GM12878 (cell line): ENCODE results near the gene DHRS12. TPM values are rescaled to one million over a fixed set of nuclear protein-coding genes. Genes with fewer than 3 reads are reported as not detected.

Experiments
- ATAC-seq: fragments of 200-7000 bp; cut with Tn5 transposase; 3 replicates; pipeline ENCODE4 v1.9.1; 2020; ENCODE audit warnings: mild to moderate bottlenecking, moderate library complexity
- Bru-seq: library from RNA; stranded (reverse); fragments of 400-500 nt; gene quantifications from one replicate; lab custom pipeline; 2021; lab: Mats Ljungman, UMichigan
- BruChase-seq, 2 experiments: library from RNA; stranded (reverse); fragments of 400-500 nt; gene quantifications; one replicate each; lab custom pipeline; 2021; lab: Mats Ljungman, UMichigan
- BruUV-seq: library from RNA; stranded (reverse); fragments of 400-500 nt; replicated peaks from 2 replicates; lab custom pipeline; 2021; lab: Mats Ljungman, UMichigan
- CTCF ChIA-PET: fragments of 300-600 bp; sonication (Branson Sonifier 250); formaldehyde crosslinking; extraction: SDS; loops from one replicate; lab custom pipeline; 2021; ENCODE audit warnings: inconsistent platforms; lab: Yijun Ruan, JAX
- POLR2A ChIA-PET: fragments of 350-600 bp; formaldehyde crosslinking; extraction: SDS; loops from one replicate; lab custom pipeline; 2021; ENCODE audit warnings: inconsistent platforms; lab: Charles Lee
- RAD21 ChIA-PET: fragments of 300-600 bp; sonication (Branson Sonifier 250); formaldehyde crosslinking; loops from one replicate; lab custom pipeline; 2023; ENCODE audit warnings: antibody characterized with exemption; ENCODE audit not compliant: unreplicated experiment; lab: Charles Lee
- SMC1A ChIA-PET: fragments of 300-600 bp; sonication (Branson Sonifier 250); formaldehyde crosslinking; loops from one replicate; lab custom pipeline; 2023; ENCODE audit not compliant: unreplicated experiment, uncharacterized antibody; lab: Charles Lee
- DNase-seq: peaks from one replicate; pipeline ENCODE4 v3.0.0-alpha.2; 2011; ENCODE audit warnings: low read depth, low spot score
- FAIRE-seq: peaks from 3 replicates; lab custom pipeline; 2011; peaks lifted over from hg19 to GRCh38; lab: Jason Lieb, UNC
- H2AFZ ChIP-seq: 2 replicates; pipeline ENCODE4 v1.6.0; 2011; ENCODE audit warnings: low read depth, low read length, control low read depth; ENCODE audit not compliant: control insufficient read depth
- H3K27ac ChIP-seq: 2 replicates; pipeline ENCODE4 v1.5.1; 2011; ENCODE audit warnings: control low read depth; ENCODE audit not compliant: control insufficient read depth, insufficient read depth
- H3K27me3 ChIP-seq, 2 experiments: replicated peaks in 1 of 2; 2 replicates each; pipeline versions ENCODE4 v1.6.0 to v1.6.1; 2011; ENCODE audit warnings: low read length in 1 of 2; ENCODE audit not compliant: control insufficient read depth in 2 of 2, insufficient read depth in 2 of 2
- H3K36me3 ChIP-seq, 2 experiments: 2 replicates each; pipeline ENCODE4 v1.5.1; 2011; ENCODE audit warnings: low read length in 1 of 2; ENCODE audit not compliant: control insufficient read depth in 2 of 2, insufficient read depth in 2 of 2
- H3K4me1 ChIP-seq: 2 replicates; pipeline ENCODE4 v1.6.1; 2011; ENCODE audit warnings: mild to moderate bottlenecking, low read length, moderate library complexity, mixed read lengths; ENCODE audit not compliant: control insufficient read depth, insufficient read depth
- H3K4me2 ChIP-seq: 2 replicates; pipeline ENCODE4 v1.6.0; 2011; ENCODE audit warnings: control low read depth; ENCODE audit not compliant: control insufficient read depth, insufficient read depth
- H3K4me3 ChIP-seq: fragments of 200-600 bp; sonication (generic); 2 replicates; pipeline ENCODE4 v1.5.1; 2016
- H3K79me2 ChIP-seq: 2 replicates; pipeline ENCODE4 v1.6.0; 2011; ENCODE audit warnings: low read length; ENCODE audit not compliant: control insufficient read depth, insufficient read depth
- H3K9ac ChIP-seq: 2 replicates; pipeline ENCODE4 v1.8.0; 2011; ENCODE audit warnings: low read length, control low read depth, mixed read lengths; ENCODE audit not compliant: control insufficient read depth, insufficient read depth
- H3K9me3 ChIP-seq: replicated peaks from 3 replicates; pipeline ENCODE4 v1.5.1; 2011; ENCODE audit warnings: mild to moderate bottlenecking, low read length; ENCODE audit not compliant: control insufficient read depth, insufficient read depth
- H4K20me1 ChIP-seq: 2 replicates; pipeline ENCODE4 v1.6.0; 2011; ENCODE audit not compliant: control insufficient read depth, insufficient read depth
- BACH1 ChIP-seq: fragments of 450-650 bp; IDR thresholded peaks from 2 replicates; pipeline ENCODE4 v1.6.1; 2017; ENCODE audit warnings: mild to moderate bottlenecking, borderline replicate concordance
- BHLHE40 ChIP-seq, 2 experiments: fragments of 450-650 bp in 1 of 2; IDR thresholded peaks; 2 replicates each; pipeline ENCODE4 v1.6.1; 2011 to 2017; ENCODE audit warnings: low read depth in 2 of 2, borderline replicate concordance in 1 of 2, improper control_type of control experiment in 1 of 2, low read length in 1 of 2, mild to moderate bottlenecking in 1 of 2
- CHD2 ChIP-seq: IDR thresholded peaks from 2 replicates; pipeline ENCODE4 v1.6.1; 2011; ENCODE audit warnings: low read depth, low read length, improper control_type of control experiment, borderline replicate concordance
- EP300 ChIP-seq, 2 experiments: fragments of 150-350 bp in 1 of 2; IDR thresholded peaks; 2 replicates each; pipeline ENCODE4 v1.6.1; 2011 to 2012; ENCODE audit warnings: low read depth in 2 of 2, low read length in 2 of 2, borderline replicate concordance in 1 of 2, improper control_type of control experiment in 1 of 2, inconsistent platforms in 1 of 2; ENCODE audit not compliant: control insufficient read depth in 1 of 2
- EZH2 ChIP-seq: IDR thresholded peaks from 2 replicates; pipeline ENCODE4 v1.6.1; 2012; ENCODE audit warnings: low read depth, mild to moderate bottlenecking, control low read depth, inconsistent platforms, low read length, borderline replicate concordance; ENCODE audit not compliant: control insufficient read depth
- HSF1 ChIP-seq: fragments of 150-350 bp; IDR thresholded peaks from 2 replicates; pipeline ENCODE4 v1.6.1; 2014; ENCODE audit warnings: mild to moderate bottlenecking, low read depth, low read length
- IRF4 ChIP-seq: IDR thresholded peaks from 2 replicates; pipeline ENCODE4 v1.6.1; 2011; ENCODE audit warnings: low read depth, low read length
- JUNB ChIP-seq: IDR thresholded peaks from 2 replicates; pipeline ENCODE4 v1.6.1; 2016; ENCODE audit warnings: antibody characterized with exemption, mild to moderate bottlenecking
- MYB ChIP-seq: fragments of 150-350 bp; IDR thresholded peaks from 2 replicates; pipeline ENCODE4 v1.6.1; 2014; ENCODE audit warnings: mild to moderate bottlenecking, low read depth, low read length, borderline replicate concordance
- PAX8 ChIP-seq: fragments of 450-650 bp; IDR thresholded peaks from 2 replicates; pipeline ENCODE4 v1.6.1; 2017; ENCODE audit warnings: mild to moderate bottlenecking, moderate library complexity
- POLR2A ChIP-seq: IDR thresholded peaks from 2 replicates; pipeline ENCODE4 v1.6.1; 2011; ENCODE audit warnings: low read depth, mild to moderate bottlenecking, low read length
- POLR2AphosphoS2 ChIP-seq: IDR thresholded peaks from 2 replicates; pipeline ENCODE4 v1.6.1; 2011; ENCODE audit warnings: low read depth, mild to moderate bottlenecking, low read length, improper control_type of control experiment, moderate library complexity
- SIX5 ChIP-seq: IDR thresholded peaks from 2 replicates; pipeline ENCODE4 v1.6.1; 2011; ENCODE audit warnings: mild to moderate bottlenecking, low read depth, low read length, moderate library complexity; ENCODE audit not compliant: severe bottlenecking
- SMARCA5 ChIP-seq: fragments of 450-650 bp; IDR thresholded peaks from 2 replicates; pipeline ENCODE4 v1.6.1; 2017; ENCODE audit warnings: mild to moderate bottlenecking
- ZNF384 ChIP-seq: IDR thresholded peaks from 2 replicates; pipeline ENCODE4 v1.6.1; 2012; ENCODE audit warnings: low read depth, mild to moderate bottlenecking, low read length, improper control_type of control experiment, borderline replicate concordance
- WGBS: methylation state at CpG from one replicate; pipeline ENCODE4 v1.1.6; 2016; ENCODE audit warnings: low lambda C conversion rate; ENCODE audit not compliant: insufficient replicate concordance, insufficient coverage; ENCODE audit errors: missing lambda C conversion rate; 5-methylcytosine and 5-hydroxymethylcytosine counted together
- in situ Hi-C: fragments of 300-500 bp; cut with MboI; formaldehyde crosslinking; loops from 9 replicates; pipeline ENCODE4 v1.14.3; 2018; ENCODE audit warnings: mixed read lengths
- intact Hi-C: fragments of 100-400 bp; cut with micrococcal nuclease; formaldehyde crosslinking; loops from one replicate; pipeline ENCODE4 v1.14.2; 2022; ENCODE audit not compliant: unreplicated experiment
- long read RNA-seq, 2 experiments: library from polyadenylated mRNA; unstranded; transcript quantifications; one replicate each; pipeline ENCODE4 v2.0.0, GENCODE V29; 2019 to 2020
- polyA minus RNA-seq, 3 experiments: library from RNA; depleted of rRNA, polyadenylated mRNA; stranded (reverse); fragments of >200 nt; gene quantifications; 2 replicates each; pipeline ENCODE4 v1.2.3, GENCODE V29; 2011
- polyA plus RNA-seq, 11 experiments: library from polyadenylated mRNA; depleted of rRNA in 4 of 11; unstranded in 6 of 11; stranded (reverse) in 5 of 11; fragments of >200 nt; fragmentation: Nextera tagmentation in 4 of 11; fragmentation: Illumina TruSeq in 1 of 11; extraction: Ambion mirVana in 4 of 11; extraction: Trizol in 1 of 11; gene quantifications; 1 replicate in 1 of 11; 2 replicates in 10 of 11; pipeline versions ENCODE4 v1.2.1 to v1.2.3, GENCODE V29; 2011 to 2016; ENCODE audit warnings: inconsistent platforms in 2 of 11, missing spikeins in 2 of 11, low read depth in 1 of 11
- total RNA-seq, 4 experiments: library from RNA; depleted of rRNA in 3 of 4; stranded (reverse); fragments of >200 nt in 3 of 4; fragmentation: Illumina TruSeq in 1 of 4; extraction: Trizol in 1 of 4; gene quantifications; 2 replicates each; pipeline versions ENCODE4 v1.2.1 to v1.2.3, GENCODE V29; 2013 to 2021

Gene DHRS12
- 4.2 and 5.0 TPM in 2 replicates for total RNA-seq (2013; cell fraction: nucleolus; rRNA removed)
- 9.9 and 11.6 TPM in 2 replicates for total RNA-seq (2014; rRNA removed)
- 4.3 TPM in 2 replicates for total RNA-seq (2014; rRNA removed; fragmentation: Illumina TruSeq; extraction: Trizol)
- total RNA-seq (2021), result 7.0 and 7.7 TPM in 2 replicates
- 3.4 TPM for polyA plus RNA-seq (2011; ENCODE audit: low read depth)
- 5.5 and 6.5 TPM in 2 replicates for polyA plus RNA-seq (2011; rRNA removed)
- 4.8 and 5.9 TPM in 2 replicates for polyA plus RNA-seq (2011; cell fraction: cytosol; rRNA removed)
- 9.8 and 10.1 TPM in 2 replicates for polyA plus RNA-seq (2011; cell fraction: nucleus; rRNA removed)
- polyA plus RNA-seq (2012), result 6.4 and 7.2 TPM in 2 replicates
- polyA plus RNA-seq (2014; fragmentation: Illumina TruSeq; extraction: Trizol), result 7.8 and 9.0 TPM in 2 replicates
- 1 to 10 TPM; 2.9 to 4.0 TPM for polyA plus RNA-seq (2014; fragmentation: Nextera tagmentation; extraction: Ambion mirVana)
- polyA plus RNA-seq (2014; rRNA removed), result 8.8 and 11.9 TPM in 2 replicates
- 10 to 100 TPM; 10.7 to 11.3 TPM for polyA plus RNA-seq (2016; fragmentation: Nextera tagmentation; extraction: Ambion mirVana)
- polyA minus RNA-seq (2011; rRNA and poly(A)+ RNA removed), result 2.9 and 4.2 TPM in 2 replicates
- polyA minus RNA-seq (2011; cell fraction: cytosol; rRNA and poly(A)+ RNA removed), result 2.3 TPM in 1 of 2 replicates, not detected in the other
- 3.6 and 5.7 TPM in 2 replicates for polyA minus RNA-seq (2011; cell fraction: nucleus; rRNA and poly(A)+ RNA removed)
- percentile 53 among the genes with signal in this experiment for Bru-seq, nascent RNA
- percentile 60 among the genes with signal in this experiment for BruChase-seq, experiment 1, labeled RNA remaining after a 6-hour chase
- BruChase-seq, experiment 2, labeled RNA remaining after a 2-hour chase, result percentile 59 among the genes with signal in this experiment
- long read RNA-seq, experiment 1, partial matches to known transcripts, result 1 of 2 reads
- long read RNA-seq, experiment 1, other reads (novel, unspliced or antisense), result 1 of 2 reads
- long read RNA-seq, experiment 2, transcript DHRS12-203 (10 exons, 1,162 nt), result major isoform, 6 of 17 reads
- long read RNA-seq, experiment 2, partial matches to known transcripts, result 2 of 17 reads
- long read RNA-seq, experiment 2, other reads (novel, unspliced or antisense), result 9 of 17 reads

DNA sequence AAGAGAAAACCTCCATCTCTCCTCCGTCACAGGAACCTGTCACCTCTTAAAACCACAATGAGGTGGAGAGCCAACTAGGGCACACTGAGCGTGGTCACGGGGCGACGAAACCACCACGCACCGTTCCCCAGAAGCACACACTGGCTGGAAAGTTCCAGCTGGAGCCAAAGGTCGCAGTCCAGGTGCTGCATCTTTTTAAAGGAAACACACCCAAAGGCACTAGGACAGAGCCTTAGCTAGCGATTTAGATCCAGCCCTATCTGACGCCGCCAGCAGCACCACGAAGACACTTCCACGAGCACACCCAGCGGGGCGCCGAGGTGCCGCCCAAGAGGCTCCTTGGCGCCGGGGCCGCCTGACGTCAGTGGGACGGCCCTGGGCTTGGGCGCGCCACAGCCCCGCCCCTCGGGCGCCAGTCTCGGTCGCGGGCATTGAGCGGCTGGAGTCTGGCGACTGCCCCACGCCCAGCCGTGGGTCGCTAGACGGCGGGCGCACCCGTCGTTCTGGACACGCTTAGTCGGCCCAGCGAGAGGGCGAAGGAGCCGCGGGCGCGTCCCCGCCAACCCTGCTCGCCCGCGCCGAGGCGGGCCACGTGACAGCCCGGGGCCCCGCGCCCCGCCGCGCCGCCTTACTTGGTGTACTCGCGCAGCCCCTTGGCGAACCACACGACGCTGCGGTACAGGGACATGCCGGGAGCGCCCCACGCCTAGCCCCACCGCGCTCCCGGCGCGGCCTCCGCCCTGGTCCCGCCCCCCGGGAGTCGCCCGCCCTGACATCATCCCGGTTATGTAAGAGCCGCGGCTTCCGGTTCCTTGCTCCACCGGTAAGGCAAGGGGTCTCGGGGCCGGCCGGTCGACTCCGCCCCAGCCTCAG, at the start of gene DHRS12:
Gene DHRS12 (minus strand): TSS at position 742 of the 873 bp plus-strand sequence. CDS start 4,504 bp downstream, outside the sequence.
- FAIRE-seq, result peak; percentile 76
- intact Hi-C loops (loop anchor here (2.0 kb wide), 1 partner anchor 219 kb away; the partner anchor contains the start of gene WDFY2), in situ Hi-C loops (no loop called here)
- ChIA-PET RAD21 (interaction anchor here (1.1 to 10.2 kb wide), 5 partner anchors 9 to 369 kb away, joined by 3 to 59 read pairs (median 5); partner anchors contain the start of gene INTS6), SMC1A (interaction anchor here (1.3 to 4.5 kb wide), 5 partner anchors 10 to 214 kb away, joined by 4 to 26 read pairs (median 5); no protein-coding TSS in a partner anchor), CTCF (interaction anchor here (1.4 to 3.4 kb wide), 6 partner anchors 8 to 679 kb away, joined by 3 to 14 read pairs (median 6); no protein-coding TSS in a partner anchor), POLR2A (interaction anchor here (0.5 to 1.1 kb wide), 3 partner anchors 12 to 353 kb away, joined by 3 to 4 read pairs (median 3); no protein-coding TSS in a partner anchor)
- ATAC-seq, result peak; percentile 86
- no peaks in the 10 kb centered on the region for H3K9me3 ChIP-seq
- peaks cover 17% of the 10 kb centered on the region for H3K4me1 ChIP-seq
- H3K36me3 ChIP-seq, result no peaks in the 10 kb centered on the region
- peak within 1 kb of the TSS; percentile 95 for H3K4me2 ChIP-seq
- peak within 1 kb of the TSS; percentile 91 for H3K27ac ChIP-seq
- BruUV-seq, result no TSS peak
- H3K79me2 ChIP-seq, result no peaks in the 10 kb centered on the region; the same call in 1 of the 2 replicates
- under 1% methylated on average over 51 of the region's 91 CpGs for WGBS
- no peaks in the 10 kb centered on the region for H4K20me1 ChIP-seq
- H3K4me3 ChIP-seq, result peak within 1 kb of the TSS; percentile 82
- peak; percentile 58 for DNase-seq
- H3K9ac ChIP-seq, result peak within 1 kb of the TSS; percentile 90
- no peaks in the 10 kb centered on the region for H3K27me3 ChIP-seq
- H2AFZ ChIP-seq, result peak within 1 kb of the TSS; percentile 89
- TF ChIP-seq HSF1 (no peak), BHLHE40 (IDR thresholded peaks at IDR 0.05; ENCODE audit: borderline replicate concordance in 1 of 2, low read depth in 2 of 2, low read length in 1 of 2) (peak; percentile 50 to 77; a peak in 3 of 4 replicates), ZNF384 (no peak), SMARCA5 (peak; percentile 90), PAX8 (no peak), POLR2AphosphoS2 (0 out of 2 replicates have a peak, but pooled peaks have one; percentile 82), MYB (no peak), EZH2 (no peak), IRF4 (no peak), SIX5 (no peak), BACH1 (peak; percentile 63; the same call in 1 of the 2 replicates), JUNB (no peak), POLR2A (peak; percentile 95), CHD2 (no peak; the same call in 1 of the 2 replicates), EP300 (IDR thresholded peaks at IDR 0.05; ENCODE audit: borderline replicate concordance in 1 of 2, control insufficient read depth in 1 of 2, low read depth in 2 of 2, low read length in 2 of 2) (peak in 1 of 2 experiments; percentile 30; a peak in 1 of 4 replicates)
